Measurements from ENCODE around the gene OXLD1. TPM values are rescaled to one million over a fixed set of nuclear protein-coding genes. Genes with fewer than 3 reads are reported as not detected.
"Not testable (repeated sequence)": the region's sequence is repeated elsewhere in the genome, so short reads cannot be mapped to it uniquely, and the experiment has no call there.

OXLD1 gene
- total RNA-seq, 6 donors from 2014 or later, result 32.2 to 46.7 (median 38.5) TPM

DNA sequence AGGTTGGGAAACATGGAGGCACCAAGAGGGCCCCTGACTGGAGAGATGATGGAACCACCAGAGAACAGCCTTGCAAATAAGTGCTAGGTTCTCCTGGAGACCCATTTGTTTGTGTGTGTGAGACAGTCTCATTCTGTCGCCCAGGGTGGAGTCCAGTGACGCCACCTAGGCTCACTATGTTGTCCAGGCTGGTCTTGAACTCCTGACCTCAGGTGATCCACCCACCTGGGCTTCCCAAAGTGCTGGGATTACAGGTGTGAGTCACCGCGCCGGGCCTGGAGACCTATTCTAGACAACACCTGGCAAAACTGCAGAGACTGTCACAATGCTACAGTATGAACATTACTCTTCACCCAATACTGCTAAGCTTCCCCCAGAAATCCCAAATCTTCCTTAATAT is 31.0 kb downstream of the OXLD1 start:
- Histone ChIP-seq H3K4me3 (peak overlapping the region in 2 of 4 donors; percentile 95 to 96), H3K36me3 (peaks cover 0 to 2% (median 0%) of the 10 kb centered on the region in 4 donors), H3K4me1 (peaks cover 30 to 40% (median 31%) of the 10 kb centered on the region in 4 donors), H3K9me3 (no peaks in the 10 kb centered on the region), H3K27ac (peak overlapping the region in 1 of 4 donors; percentile 97), H3K27me3 (no peaks in the 10 kb centered on the region)
- no peak for ATAC-seq (ENCODE audit: low FRiP score in 2 of 2)
- WGBS, 2 donors, result 89 to 92% methylated on average over 2 to 5 of the region's 5 CpGs
- no peak for DNase-seq
- no peak for TF ChIP-seq POLR2A (IDR thresholded peaks at IDR 0.05)
- no peak for TF ChIP-seq POLR2AphosphoS5 (IDR thresholded peaks at IDR 0.05)
- TF ChIP-seq EP300 (IDR thresholded peaks at IDR 0.05), result no peak
- TF ChIP-seq, protein P1, sequence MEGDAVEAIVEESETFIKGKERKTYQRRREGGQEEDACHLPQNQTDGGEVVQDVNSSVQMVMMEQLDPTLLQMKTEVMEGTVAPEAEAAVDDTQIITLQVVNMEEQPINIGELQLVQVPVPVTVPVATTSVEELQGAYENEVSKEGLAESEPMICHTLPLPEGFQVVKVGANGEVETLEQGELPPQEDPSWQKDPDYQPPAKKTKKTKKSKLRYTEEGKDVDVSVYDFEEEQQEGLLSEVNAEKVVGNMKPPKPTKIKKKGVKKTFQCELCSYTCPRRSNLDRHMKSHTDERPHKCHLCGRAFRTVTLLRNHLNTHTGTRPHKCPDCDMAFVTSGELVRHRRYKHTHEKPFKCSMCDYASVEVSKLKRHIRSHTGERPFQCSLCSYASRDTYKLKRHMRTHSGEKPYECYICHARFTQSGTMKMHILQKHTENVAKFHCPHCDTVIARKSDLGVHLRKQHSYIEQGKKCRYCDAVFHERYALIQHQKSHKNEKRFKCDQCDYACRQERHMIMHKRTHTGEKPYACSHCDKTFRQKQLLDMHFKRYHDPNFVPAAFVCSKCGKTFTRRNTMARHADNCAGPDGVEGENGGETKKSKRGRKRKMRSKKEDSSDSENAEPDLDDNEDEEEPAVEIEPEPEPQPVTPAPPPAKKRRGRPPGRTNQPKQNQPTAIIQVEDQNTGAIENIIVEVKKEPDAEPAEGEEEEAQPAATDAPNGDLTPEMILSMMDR (IDR thresholded peaks at IDR 0.05), result no peak

DNA sequence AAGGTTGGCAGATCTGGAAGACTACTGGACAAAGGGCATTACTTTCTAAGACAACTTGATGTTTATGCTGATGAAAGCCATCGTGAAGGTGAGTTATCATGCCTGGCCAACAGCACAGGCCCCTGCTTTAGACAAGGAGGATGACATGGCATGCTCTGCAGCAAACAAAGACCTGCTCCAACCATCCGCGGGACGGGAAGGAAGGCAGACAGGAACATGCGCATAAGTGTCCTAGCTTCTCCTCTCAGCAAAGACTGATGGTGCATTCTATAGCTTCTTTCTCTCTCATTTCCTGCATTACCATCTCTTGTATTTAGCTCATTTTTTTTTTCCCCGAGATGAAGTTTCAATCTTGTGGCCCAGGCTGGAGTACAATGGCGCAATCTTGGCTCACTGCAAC is 34.9 kb downstream of the OXLD1 start:
- 56 to 80% methylated on average over 7 of the region's 7 CpGs for WGBS, 2 donors

DNA sequence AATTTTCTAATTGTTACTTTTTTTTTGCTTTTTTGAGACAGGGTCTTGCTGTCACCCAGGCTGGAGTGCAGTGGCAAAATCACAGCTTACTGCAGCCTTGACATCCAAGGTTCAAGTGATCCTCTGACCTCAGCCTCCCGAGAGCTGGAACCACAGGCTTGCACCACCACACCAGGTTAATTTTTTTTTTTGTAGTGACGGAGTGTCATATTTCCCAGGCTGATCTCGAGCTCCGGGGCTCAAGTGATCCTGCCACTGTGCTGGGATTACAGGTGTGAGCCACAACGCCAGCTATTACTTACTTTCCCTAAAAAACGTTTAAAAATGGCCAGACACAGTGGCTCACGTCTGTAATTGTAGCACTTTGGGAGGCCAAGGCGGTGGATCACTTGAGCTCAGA is 36.1 kb downstream of the OXLD1 start:
- ATAC-seq (ENCODE audit: low FRiP score in 2 of 2) (no peak), DNase-seq (no peak)
- Histone ChIP-seq H3K27me3 (no peaks in the 10 kb centered on the region), H3K4me3 (no peak overlapping the region), H3K27ac (no peak overlapping the region), H3K36me3 (peaks cover 28 to 51% (median 45%) of the 10 kb centered on the region in 4 donors), H3K4me1 (peaks cover 14 to 22% (median 18%) of the 10 kb centered on the region in 4 donors), H3K9me3 (no peaks in the 10 kb centered on the region)
- 90 to 91% methylated on average over 8 of the region's 8 CpGs for WGBS, 2 donors
- TF ChIP-seq EP300 (IDR thresholded peaks at IDR 0.05) (no peak), POLR2A (IDR thresholded peaks at IDR 0.05) (no peak), POLR2AphosphoS5 (IDR thresholded peaks at IDR 0.05) (no peak)
- TF ChIP-seq, protein P1 (IDR thresholded peaks at IDR 0.05), result no peak

More for the DNA sequence above, 34.9 kb downstream of the OXLD1 start:
- Histone ChIP-seq H3K9me3 (no peaks in the 10 kb centered on the region), H3K27me3 (no peaks in the 10 kb centered on the region), H3K27ac (no peak overlapping the region), H3K4me3 (no peak overlapping the region), H3K36me3 (peaks cover 22 to 39% (median 33%) of the 10 kb centered on the region in 4 donors), H3K4me1 (peaks cover 25 to 34% (median 26%) of the 10 kb centered on the region in 4 donors)
- DNase-seq (no peak), ATAC-seq (ENCODE audit: low FRiP score in 2 of 2) (no peak)
- TF ChIP-seq EP300 (IDR thresholded peaks at IDR 0.05) (no peak), POLR2AphosphoS5 (IDR thresholded peaks at IDR 0.05) (no peak), POLR2A (IDR thresholded peaks at IDR 0.05) (no peak)
- TF ChIP-seq, protein P1 (IDR thresholded peaks at IDR 0.05), result no peak

DNA sequence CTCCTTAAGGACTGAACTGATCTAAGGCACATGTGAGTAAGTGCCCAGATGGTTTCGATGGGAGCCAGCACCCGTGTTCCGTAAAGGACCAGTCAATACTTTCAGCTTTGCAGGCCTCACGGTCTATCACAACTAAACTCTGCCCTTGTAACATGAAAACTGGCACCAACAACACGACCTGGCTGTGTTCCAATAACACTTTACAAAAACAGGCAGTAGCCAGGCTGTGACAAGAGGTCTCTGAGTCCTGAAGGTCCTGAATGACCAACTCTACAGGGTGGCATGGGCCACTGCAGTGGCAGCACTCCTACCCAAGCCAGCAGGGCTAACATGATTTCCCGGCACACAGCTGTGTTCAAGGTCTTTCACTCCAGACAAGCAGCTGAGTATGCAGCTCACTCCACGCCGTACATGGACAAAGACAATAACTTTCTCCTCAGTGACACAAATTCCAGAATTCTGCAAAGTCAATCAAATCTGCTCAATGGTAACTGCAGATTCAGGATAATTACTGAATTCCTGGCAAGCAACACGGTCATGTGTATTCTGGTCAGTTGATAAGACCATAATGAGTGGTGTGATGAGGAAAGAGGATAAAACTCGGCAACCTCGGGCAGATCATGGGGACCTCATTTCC is 44.8 kb downstream of the OXLD1 start:
- TF ChIP-seq POLR2AphosphoS5 (IDR thresholded peaks at IDR 0.05) (peak in 1 of 2 donors; percentile 44), EP300 (IDR thresholded peaks at IDR 0.05) (no peak), POLR2A (IDR thresholded peaks at IDR 0.05) (no peak)
- TF ChIP-seq, protein P1 (IDR thresholded peaks at IDR 0.05), result no peak
- no peaks in the 10 kb centered on the region for H3K27me3 ChIP-seq
- H3K36me3 ChIP-seq, result peaks cover 34 to 84% (median 76%) of the 10 kb centered on the region in 4 donors

DNA sequence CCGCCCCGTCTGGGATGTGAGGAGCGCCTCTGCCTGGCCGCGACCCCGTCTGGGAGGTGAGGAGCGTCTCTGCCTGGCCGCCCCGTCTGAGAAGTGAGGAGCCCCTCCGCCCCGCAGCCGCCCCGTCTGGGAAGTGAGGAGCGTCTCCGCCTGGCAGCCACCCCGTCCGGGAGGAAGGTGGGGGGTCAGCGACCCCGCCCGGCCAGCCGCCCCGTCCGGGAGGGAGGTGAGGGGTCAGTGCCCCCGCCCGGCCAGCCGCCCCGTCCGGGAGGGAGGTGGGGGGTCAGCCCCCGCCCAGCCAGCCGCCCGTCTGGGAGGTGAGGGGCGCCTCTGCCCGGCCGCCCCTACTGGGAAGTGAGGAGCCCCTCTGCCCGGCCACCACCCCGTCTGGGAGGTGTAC is 48.1 kb downstream of the OXLD1 start:
- not testable (repeated sequence) for H3K4me3 ChIP-seq; H3K9me3 ChIP-seq; H3K27ac ChIP-seq; ATAC-seq (ENCODE audit: low FRiP score in 2 of 2); H3K4me1 ChIP-seq; H3K27me3 ChIP-seq
- WGBS, 2 donors, result 60 to 97% methylated on average over 1 to 19 of the region's 36 CpGs
- peaks cover 18 to 73% (median 55%) of the 10 kb centered on the region in 4 donors for H3K36me3 ChIP-seq
- peak in 1 of 2 donors; percentile 79 for DNase-seq

More for the DNA sequence above, 44.8 kb downstream of the OXLD1 start:
- Histone ChIP-seq H3K4me3 (no peak overlapping the region), H3K27ac (peak overlapping the region in 2 of 4 donors; percentile 16 to 48), H3K9me3 (no peaks in the 10 kb centered on the region), H3K4me1 (peaks cover 0 to 5% (median 0%) of the 10 kb centered on the region in 4 donors)
- 79 to 81% methylated on average over 10 to 11 of the region's 11 CpGs for WGBS, 2 donors
- ATAC-seq (ENCODE audit: low FRiP score in 2 of 2), result no peak
- DNase-seq, result no peak
